Panc1 (cell line): ENCODE measurements around the gene TESK1. TPM values are rescaled to one million over a fixed set of nuclear protein-coding genes. Genes with fewer than 3 reads are reported as not detected.
"Not testable (repeated sequence)": the region's sequence is repeated elsewhere in the genome, so short reads cannot be mapped to it uniquely, and the experiment has no call there.

Experiments
- ATAC-seq: fragments of 200-7000 bp; cut with Tn5 transposase; 2 replicates; pipeline ENCODE4 v1.9.1; 2020; ENCODE audit warnings: mild to moderate bottlenecking, moderate library complexity
- BruUV-seq: library from RNA; stranded (reverse); fragments of 400-500 nt; replicated peaks from 2 replicates; lab custom pipeline; 2021; lab: Mats Ljungman, UMichigan
- CTCF ChIA-PET: fragments of 300-600 bp; sonication (Branson Sonifier 250); formaldehyde crosslinking; loops from one replicate; lab custom pipeline; 2022; ENCODE audit warnings: antibody characterized with exemption; lab: Charles Lee
- POLR2A ChIA-PET: fragments of 300-600 bp; sonication (Branson Sonifier 250); formaldehyde crosslinking; loops from one replicate; lab custom pipeline; 2022; ENCODE audit warnings: antibody characterized with exemption; lab: Charles Lee
- DNase-seq: peaks from one replicate; pipeline ENCODE4 v3.0.0-alpha.2; 2010; ENCODE audit warnings: low read depth, low spot score
- H3K27ac ChIP-seq: 2 replicates; pipeline ENCODE4 v1.5.1; 2011; ENCODE audit warnings: mild to moderate bottlenecking, low read length, inconsistent platforms
- H3K27me3 ChIP-seq: fragments of 200-500 bp; sonication (Bioruptor generic); 2 replicates; pipeline ENCODE4 v1.6.0; 2014; ENCODE audit warnings: low read length, inconsistent platforms; ENCODE audit not compliant: control insufficient read depth, insufficient read depth
- H3K36me3 ChIP-seq: fragments of 200-500 bp; sonication (Bioruptor generic); 2 replicates; pipeline ENCODE4 v1.5.1; 2014; ENCODE audit warnings: inconsistent platforms, mild to moderate bottlenecking, low read length, moderate library complexity; ENCODE audit not compliant: control insufficient read depth, insufficient read depth
- H3K4me1 ChIP-seq: 2 replicates; pipeline ENCODE4 v1.5.1; 2011; ENCODE audit warnings: inconsistent platforms, mild to moderate bottlenecking, low read length, moderate library complexity; ENCODE audit not compliant: control insufficient read depth, insufficient read depth
- H3K4me3 ChIP-seq, 2 experiments: 2 replicates each; pipeline ENCODE4 v1.5.1; 2011 to 2012; ENCODE audit warnings: low read depth in 2 of 2, low read length in 2 of 2, mild to moderate bottlenecking in 2 of 2, inconsistent platforms in 1 of 2, moderate library complexity in 1 of 2
- H3K9me3 ChIP-seq: fragments of 200-500 bp; sonication (Bioruptor generic); 2 replicates; pipeline ENCODE4 v1.5.1; 2014; ENCODE audit warnings: low read depth, mild to moderate bottlenecking, inconsistent platforms, low read length, moderate library complexity; ENCODE audit not compliant: control insufficient read depth, insufficient read depth
- POLR2AphosphoS5 ChIP-seq: IDR thresholded peaks from 2 replicates; pipeline ENCODE4 v1.6.1; 2012; ENCODE audit warnings: mild to moderate bottlenecking, low read depth, low read length, moderate library complexity
- SIN3A ChIP-seq: IDR thresholded peaks from 2 replicates; pipeline ENCODE4 v1.6.1; 2012; ENCODE audit warnings: low read depth, mild to moderate bottlenecking, low read length, moderate library complexity, borderline replicate concordance; ENCODE audit not compliant: insufficient read depth
- TCF7L2 ChIP-seq: IDR thresholded peaks from 2 replicates; pipeline ENCODE4 v1.6.1; 2011; ENCODE audit warnings: mild to moderate bottlenecking, low read depth, low read length, inconsistent platforms
- in situ Hi-C: cut with HindIII; loops from 2 replicates; pipeline ENCODE4 v1.10.0; 2016; ENCODE audit warnings: low sequenced_read_pairs, low pct_unique_long_range_greater_than_20kb
- intact Hi-C: fragments of 100-400 bp; cut with micrococcal nuclease; formaldehyde crosslinking; loops from one replicate; pipeline ENCODE4 v1.10.0; 2022; ENCODE audit not compliant: unreplicated experiment
- total RNA-seq: library from RNA; stranded (reverse); gene quantifications from one replicate; pipeline ENCODE4 v1.2.1, GENCODE V29; 2021; ENCODE audit not compliant: unreplicated experiment
- TF ChIP-seq, protein P1 (sequence below): fragments of 450-650 bp; IDR thresholded peaks from 2 replicates; pipeline ENCODE4 v1.5.1; 2017; ENCODE audit warnings: mild to moderate bottlenecking
- TF ChIP-seq, protein P2 (sequence below), 2 experiments: IDR thresholded peaks; 2 replicates each; pipeline ENCODE4 v1.6.1; 2011 to 2012; ENCODE audit warnings: low read depth in 2 of 2, control low read depth in 1 of 2, low read length in 1 of 2, mild to moderate bottlenecking in 1 of 2, moderate library complexity in 1 of 2; ENCODE audit not compliant: insufficient read depth in 1 of 2

Gene TESK1
- total RNA-seq, 1 experiment from 2014 or later, result 55.0 TPM

DNA sequence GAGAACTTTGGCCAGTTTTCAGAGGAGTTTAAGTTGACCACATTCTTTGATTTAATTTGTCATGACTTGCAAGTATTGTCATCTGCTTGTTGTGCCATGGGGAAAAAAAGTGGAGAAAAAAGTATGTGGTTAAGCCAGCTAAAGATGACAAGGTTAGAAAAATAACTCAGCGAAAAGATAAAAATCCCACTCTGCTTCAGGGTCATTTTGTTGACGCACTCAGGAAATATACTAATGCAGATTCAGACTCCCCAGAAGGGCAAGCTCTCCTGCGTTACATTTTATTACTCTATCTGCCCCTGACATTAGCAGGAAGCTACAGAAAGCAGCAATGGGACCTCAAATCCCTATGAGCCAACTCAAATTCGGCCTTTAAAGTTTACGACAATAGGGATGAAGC, 27.6 kb upstream of the TESK1 start:
- DNase-seq (no peak), ATAC-seq (no peak)
- Histone ChIP-seq H3K36me3 (no peaks in the 10 kb centered on the region), H3K4me3 (no peak overlapping the region), H3K9me3 (no peaks in the 10 kb centered on the region), H3K4me1 (no peaks in the 10 kb centered on the region), H3K27ac (no peak overlapping the region), H3K27me3 (no peaks in the 10 kb centered on the region)
- CTCF ChIA-PET, result interaction anchor here (0.5 kb wide), 1 partner anchor 69 kb away, joined by 3 read pairs; no protein-coding TSS in a partner anchor
- in situ Hi-C loops (no loop called here), intact Hi-C loops (no loop called here)
- no TSS peak for BruUV-seq
- POLR2A ChIA-PET, result no interaction called here
- TF ChIP-seq SIN3A (no peak), TCF7L2 (no peak), POLR2AphosphoS5 (no peak)
- TF ChIP-seq, protein P1, sequence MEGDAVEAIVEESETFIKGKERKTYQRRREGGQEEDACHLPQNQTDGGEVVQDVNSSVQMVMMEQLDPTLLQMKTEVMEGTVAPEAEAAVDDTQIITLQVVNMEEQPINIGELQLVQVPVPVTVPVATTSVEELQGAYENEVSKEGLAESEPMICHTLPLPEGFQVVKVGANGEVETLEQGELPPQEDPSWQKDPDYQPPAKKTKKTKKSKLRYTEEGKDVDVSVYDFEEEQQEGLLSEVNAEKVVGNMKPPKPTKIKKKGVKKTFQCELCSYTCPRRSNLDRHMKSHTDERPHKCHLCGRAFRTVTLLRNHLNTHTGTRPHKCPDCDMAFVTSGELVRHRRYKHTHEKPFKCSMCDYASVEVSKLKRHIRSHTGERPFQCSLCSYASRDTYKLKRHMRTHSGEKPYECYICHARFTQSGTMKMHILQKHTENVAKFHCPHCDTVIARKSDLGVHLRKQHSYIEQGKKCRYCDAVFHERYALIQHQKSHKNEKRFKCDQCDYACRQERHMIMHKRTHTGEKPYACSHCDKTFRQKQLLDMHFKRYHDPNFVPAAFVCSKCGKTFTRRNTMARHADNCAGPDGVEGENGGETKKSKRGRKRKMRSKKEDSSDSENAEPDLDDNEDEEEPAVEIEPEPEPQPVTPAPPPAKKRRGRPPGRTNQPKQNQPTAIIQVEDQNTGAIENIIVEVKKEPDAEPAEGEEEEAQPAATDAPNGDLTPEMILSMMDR, result no peak
- TF ChIP-seq, protein P2, sequence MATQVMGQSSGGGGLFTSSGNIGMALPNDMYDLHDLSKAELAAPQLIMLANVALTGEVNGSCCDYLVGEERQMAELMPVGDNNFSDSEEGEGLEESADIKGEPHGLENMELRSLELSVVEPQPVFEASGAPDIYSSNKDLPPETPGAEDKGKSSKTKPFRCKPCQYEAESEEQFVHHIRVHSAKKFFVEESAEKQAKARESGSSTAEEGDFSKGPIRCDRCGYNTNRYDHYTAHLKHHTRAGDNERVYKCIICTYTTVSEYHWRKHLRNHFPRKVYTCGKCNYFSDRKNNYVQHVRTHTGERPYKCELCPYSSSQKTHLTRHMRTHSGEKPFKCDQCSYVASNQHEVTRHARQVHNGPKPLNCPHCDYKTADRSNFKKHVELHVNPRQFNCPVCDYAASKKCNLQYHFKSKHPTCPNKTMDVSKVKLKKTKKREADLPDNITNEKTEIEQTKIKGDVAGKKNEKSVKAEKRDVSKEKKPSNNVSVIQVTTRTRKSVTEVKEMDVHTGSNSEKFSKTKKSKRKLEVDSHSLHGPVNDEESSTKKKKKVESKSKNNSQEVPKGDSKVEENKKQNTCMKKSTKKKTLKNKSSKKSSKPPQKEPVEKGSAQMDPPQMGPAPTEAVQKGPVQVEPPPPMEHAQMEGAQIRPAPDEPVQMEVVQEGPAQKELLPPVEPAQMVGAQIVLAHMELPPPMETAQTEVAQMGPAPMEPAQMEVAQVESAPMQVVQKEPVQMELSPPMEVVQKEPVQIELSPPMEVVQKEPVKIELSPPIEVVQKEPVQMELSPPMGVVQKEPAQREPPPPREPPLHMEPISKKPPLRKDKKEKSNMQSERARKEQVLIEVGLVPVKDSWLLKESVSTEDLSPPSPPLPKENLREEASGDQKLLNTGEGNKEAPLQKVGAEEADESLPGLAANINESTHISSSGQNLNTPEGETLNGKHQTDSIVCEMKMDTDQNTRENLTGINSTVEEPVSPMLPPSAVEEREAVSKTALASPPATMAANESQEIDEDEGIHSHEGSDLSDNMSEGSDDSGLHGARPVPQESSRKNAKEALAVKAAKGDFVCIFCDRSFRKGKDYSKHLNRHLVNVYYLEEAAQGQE (IDR thresholded peaks at IDR 0.05; ENCODE audit: insufficient read depth in 1 of 2, low read depth in 2 of 2, low read length in 1 of 2), result no peak

DNA sequence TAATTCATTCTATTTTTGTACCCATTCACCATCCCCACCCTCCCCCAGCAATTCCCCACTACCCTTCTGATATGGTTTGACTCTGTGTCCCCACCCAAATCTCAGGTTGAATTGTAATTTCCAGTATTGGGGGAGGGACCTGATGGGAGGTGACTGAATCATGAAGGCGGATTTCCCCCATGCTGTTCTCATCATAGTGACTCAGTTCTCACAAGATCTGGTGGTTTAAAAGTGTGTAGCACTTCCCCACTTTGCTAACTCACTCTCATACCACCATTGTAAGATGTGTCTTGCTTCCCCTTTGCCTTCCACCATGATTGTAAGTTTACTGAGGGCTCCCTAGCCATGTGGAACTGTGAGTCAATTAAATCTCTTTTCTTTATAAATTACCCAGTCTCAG, 25.9 kb upstream of the TESK1 start:
- no peaks in the 10 kb centered on the region for H3K4me1 ChIP-seq
- CTCF ChIA-PET, result no interaction called here

DNA sequence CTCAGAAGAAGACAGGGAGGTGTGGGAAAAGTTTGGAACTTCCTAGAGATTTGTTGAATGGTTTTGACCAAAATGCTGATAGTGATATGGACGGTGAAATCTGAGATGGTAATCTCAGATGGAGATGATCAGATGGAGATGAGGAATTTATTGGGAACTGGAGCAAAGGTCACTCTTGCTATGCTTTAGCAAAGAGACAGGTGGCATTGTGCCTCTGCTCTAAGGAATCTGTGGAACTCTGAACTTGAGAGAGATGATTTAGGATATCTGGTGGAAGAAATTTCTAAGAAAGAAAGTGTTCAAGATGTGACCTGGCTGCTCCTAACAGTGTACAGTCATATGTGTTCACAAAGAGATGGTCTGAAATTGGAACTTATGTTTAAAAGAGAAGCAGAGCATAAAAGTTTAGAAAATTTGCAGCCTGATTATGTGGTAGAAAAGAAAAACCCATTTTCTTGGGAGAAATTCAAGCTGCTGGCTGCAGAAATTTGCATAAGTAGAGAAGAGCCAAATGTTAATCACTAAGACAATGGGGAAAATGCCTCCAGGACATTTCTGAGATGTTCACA, 25.3 kb upstream of the TESK1 start:
- CTCF ChIA-PET, POLR2A ChIA-PET: not testable (repeated sequence)

More for the DNA sequence above, 25.9 kb upstream of the TESK1 start:
- TF ChIP-seq, protein P1, result no peak
- TF ChIP-seq, protein P2 (IDR thresholded peaks at IDR 0.05; ENCODE audit: insufficient read depth in 1 of 2, low read depth in 2 of 2, low read length in 1 of 2), result no peak
- TF ChIP-seq TCF7L2 (no peak), POLR2AphosphoS5 (no peak), SIN3A (no peak)
- no peak overlapping the region for H3K27ac ChIP-seq
- intact Hi-C loops (no loop called here), in situ Hi-C loops (no loop called here)
- ATAC-seq (no peak), DNase-seq (no peak)
- H3K4me3 ChIP-seq, result no peak overlapping the region
- no peaks in the 10 kb centered on the region for H3K27me3 ChIP-seq
- no TSS peak for BruUV-seq
- POLR2A ChIA-PET, result no interaction called here
- H3K9me3 ChIP-seq, result no peaks in the 10 kb centered on the region
- H3K36me3 ChIP-seq, result no peaks in the 10 kb centered on the region

More for the DNA sequence above, 25.3 kb upstream of the TESK1 start:
- DNase-seq, in situ Hi-C loops, H3K27me3 ChIP-seq, H3K4me3 ChIP-seq, BruUV-seq, intact Hi-C loops, H3K27ac ChIP-seq, H3K4me1 ChIP-seq, H3K36me3 ChIP-seq, ATAC-seq, H3K9me3 ChIP-seq: not testable (repeated sequence)
